Retinal pigment epithelial cell (primary cell): Measurements from ENCODE around the gene ZDHHC1.
A peak's percentile ranks its signal among the peaks of the same experiment; 100 is the strongest.
"Not testable (repeated sequence)": the region's sequence is repeated elsewhere in the genome, so short reads cannot be mapped to it uniquely, and the experiment has no call there.

ENCODE experiments used
- DNase-seq: peaks from one replicate; pipeline ENCODE4 v3.0.0-alpha.2; 2010; ENCODE audit warnings: low read depth
- H3K4me3 ChIP-seq: 2 replicates; pipeline ENCODE4 v1.5.1; 2011; ENCODE audit warnings: mild to moderate bottlenecking, low read length, control low read depth, moderate library complexity
- CTCF ChIP-seq: conservative IDR thresholded peaks from 2 replicates; pipeline ENCODE4 v1.5.1; 2011; ENCODE audit warnings: low read depth, low read length, control low read depth, inconsistent platforms

Gene ZDHHC1

DNA sequence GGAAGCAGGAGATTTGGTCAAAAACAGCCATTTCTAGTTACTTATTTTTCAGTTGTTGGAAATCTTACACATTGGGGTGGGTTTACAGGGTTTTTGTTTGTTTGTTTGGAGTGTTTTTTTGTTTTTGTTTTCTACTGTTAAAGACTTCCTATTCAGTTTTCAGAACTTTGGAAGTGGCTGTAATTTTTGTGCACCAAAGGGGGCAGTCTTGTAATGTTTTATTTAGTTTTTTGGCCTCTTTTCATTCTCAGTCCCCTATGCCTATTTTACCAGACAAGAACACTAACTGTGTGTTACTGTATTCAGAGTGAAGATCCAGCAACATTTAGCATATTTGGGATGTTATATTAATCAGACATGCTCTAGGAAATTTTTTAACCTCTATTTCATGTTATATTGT lies 43.6 kb downstream of the ZDHHC1 start:
- DNase-seq: no peak
- peak; percentile 45 for TF ChIP-seq CTCF
- no peak overlapping the region for H3K4me3 ChIP-seq

DNA sequence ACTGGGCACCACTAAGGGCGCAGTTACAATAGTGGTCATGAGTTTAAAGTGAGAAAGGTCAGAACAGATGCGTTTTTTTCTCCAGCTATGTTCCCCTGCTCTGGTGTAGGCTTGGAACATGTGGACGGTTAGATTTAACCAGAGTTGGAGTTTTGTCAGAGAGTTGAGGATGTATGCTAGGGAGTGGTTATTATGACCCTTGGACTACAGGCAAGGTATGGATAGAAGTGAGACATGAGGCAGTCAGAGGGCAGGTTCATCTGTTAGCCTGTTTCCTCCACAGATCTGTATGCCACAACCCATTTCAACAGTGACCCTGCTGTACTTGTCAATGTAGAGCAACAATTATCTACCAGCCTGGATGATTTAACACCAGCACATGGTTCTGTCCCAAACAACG lies 45.6 kb downstream of the ZDHHC1 start:
- no peak for TF ChIP-seq CTCF
- no peak overlapping the region for H3K4me3 ChIP-seq
- DNase-seq: no peak

GRCh38 chr16:67364600-67365235 lies 51.6 kb downstream of the ZDHHC1 start:
- no peak for TF ChIP-seq CTCF
- DNase-seq: no peak
- H3K4me3 ChIP-seq: no peak overlapping the region

- H3K4me3 ChIP-seq: no peak overlapping the region
- no peak for TF ChIP-seq CTCF
- DNase-seq: no peak
These were observed 55.2 kb downstream of the ZDHHC1 start for GRCh38 chr16:67361038-67361437.

DNA sequence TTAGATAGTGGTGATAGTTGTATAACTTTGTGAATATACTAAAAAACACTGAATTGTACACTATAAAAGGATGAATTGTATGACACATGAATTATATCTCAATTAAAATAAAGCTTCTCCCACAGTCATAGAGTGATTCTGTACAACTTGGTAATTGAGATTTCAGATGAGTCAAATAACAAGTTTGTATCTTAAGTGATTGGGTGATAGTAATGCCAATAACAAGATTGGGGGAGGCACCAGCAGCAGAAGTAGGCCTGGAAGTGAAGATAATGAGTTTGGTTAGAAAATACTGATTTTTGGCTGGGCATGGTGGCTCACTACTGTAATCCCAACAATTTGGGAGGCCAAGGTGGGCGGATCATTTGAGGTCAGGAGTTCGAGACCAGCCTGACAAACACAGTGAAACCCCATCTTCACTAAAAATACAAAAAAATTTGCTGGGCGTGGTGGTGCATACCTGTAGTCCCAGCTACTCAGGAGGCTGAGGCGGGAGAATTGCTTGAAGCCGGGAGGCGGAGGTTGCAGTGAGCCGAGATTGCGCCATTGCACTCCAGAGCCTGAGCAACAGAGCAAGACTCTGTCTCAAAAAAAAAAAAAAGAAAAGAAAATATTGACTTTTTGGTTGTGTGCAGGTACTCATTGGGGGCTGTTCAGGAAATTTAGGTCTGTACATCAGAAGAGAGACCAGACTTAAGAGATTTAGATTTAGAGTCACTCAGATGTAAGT lies 56.6 kb downstream of the ZDHHC1 start:
- not testable (repeated sequence) for H3K4me3 ChIP-seq, DNase-seq

DNA sequence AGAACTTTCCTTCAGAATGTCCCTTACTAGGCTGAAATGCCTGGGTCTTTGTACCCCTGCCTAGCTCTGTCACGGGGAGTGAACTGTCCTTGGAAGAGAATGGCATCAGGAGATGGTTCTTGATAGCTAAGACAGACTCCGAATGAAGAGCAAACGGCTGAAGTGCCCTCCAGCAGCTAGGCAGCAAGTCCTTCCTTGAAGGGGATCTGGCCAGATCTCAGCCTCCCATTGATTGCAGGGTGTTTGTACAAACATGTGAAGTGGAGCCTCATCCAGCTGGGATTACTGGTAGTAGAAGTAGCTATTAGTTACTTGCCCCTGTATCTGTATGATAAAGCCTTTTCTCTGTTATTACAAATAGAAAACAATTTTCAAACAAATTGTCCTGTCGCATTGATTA lies 58.7 kb downstream of the ZDHHC1 start:
- no peak for DNase-seq
- no peak for TF ChIP-seq CTCF
- H3K4me3 ChIP-seq: no peak overlapping the region

DNA sequence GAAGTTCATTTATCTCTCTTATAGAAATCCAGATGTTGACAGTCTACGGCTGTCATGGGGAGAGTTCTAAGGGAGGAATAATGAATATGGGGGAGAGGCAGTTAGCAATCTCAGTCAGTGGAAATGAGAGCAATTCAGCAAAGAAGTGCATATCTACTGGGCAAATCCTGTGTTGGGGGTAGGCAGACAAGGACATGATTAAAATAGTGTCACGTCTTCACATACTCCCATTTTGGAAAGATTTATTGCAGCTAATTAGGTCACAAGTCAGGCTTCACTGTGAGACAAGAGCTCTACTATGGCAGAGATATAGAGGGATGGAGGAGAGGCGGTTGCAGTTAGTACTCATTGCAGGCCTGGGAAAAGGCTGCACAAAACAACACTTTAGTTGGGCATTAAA lies 59.9 kb downstream of the ZDHHC1 start:
- TF ChIP-seq CTCF: no peak
- DNase-seq: no peak
- H3K4me3 ChIP-seq: no peak overlapping the region

DNA sequence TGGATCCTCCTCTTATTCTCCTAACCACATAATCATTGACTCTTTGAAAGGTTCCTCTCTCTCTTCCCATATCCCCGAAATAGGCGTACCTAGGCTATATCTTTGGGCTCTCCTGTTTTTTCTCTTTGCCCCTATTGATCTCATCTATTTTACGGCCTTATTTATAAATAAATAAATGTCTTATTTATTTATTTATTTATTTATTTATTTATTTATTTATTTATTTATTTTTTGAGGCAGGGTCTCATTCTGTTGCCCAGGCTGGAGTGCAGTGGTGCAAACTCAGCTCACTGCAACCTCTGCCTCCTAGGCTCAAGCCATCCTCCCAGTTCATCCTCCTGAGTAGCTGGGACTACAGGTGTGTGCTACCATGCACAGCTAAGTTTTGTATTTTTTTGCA lies 63.8 kb downstream of the ZDHHC1 start:
- not testable (repeated sequence) for H3K4me3 ChIP-seq, DNase-seq
